ENCODE data around the gene UPF1.
"Not testable (repeated sequence)": the region's sequence is repeated elsewhere in the genome, so short reads cannot be mapped to it uniquely, and the experiment has no call there.

Gene UPF1

DNA sequence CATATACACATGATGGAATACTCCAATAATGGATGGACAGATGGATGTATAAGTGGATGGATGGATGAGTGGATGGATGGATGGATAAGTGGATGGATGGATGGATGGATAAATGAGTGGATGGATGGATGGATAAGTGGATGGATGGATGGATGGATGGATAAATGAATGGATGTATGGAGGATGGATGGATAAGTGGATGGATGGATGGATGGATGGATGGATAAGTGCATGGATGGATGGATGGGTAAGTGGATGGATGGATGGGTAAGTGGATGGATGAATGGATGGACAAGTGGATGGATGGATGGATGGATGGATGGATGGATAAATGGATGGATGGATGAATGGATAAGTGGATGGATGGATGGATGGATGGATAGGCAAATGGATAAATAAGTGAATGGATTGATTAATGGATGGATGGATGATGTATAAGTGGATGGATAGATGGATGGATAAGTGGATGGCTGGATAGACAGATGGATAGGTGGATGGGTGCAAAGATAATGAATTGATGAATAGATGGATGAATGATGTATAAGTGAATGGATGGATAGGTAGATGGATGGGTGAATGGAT lies 32.3 kb upstream of the UPF1 start:
- DNase-seq = no peak

- DNase-seq = no peak
These were observed 31.7 kb upstream of the UPF1 start for GRCh38 chr19:18800079-18800478.

- DNase-seq = no peak
These were observed 31.1 kb upstream of the UPF1 start for GRCh38 chr19:18800636-18801035.

DNA sequence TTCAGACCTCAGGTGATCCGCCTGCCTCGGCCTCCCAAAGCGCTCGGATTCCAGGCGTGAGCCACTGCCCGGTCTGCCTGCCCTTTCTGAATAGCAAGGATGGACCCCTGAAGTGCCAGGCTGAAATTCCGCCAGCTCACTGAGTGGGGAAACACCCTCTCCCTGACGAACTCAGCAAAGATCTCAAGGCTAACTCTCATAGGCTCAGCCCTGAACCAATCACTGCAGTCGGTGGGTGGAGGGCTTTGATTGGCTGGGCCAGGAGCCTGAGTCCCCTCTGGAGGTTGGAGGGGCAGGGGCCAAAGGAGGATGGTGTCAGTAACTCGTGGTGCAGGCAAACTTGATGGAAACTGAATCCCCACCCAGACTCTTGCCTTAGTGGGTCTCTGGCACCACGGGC lies 29.4 kb upstream of the UPF1 start:
- DNase-seq = no peak

- DNase-seq = no peak
These were observed 28.1 kb upstream of the UPF1 start for GRCh38 chr19:18803550-18804138.

DNA sequence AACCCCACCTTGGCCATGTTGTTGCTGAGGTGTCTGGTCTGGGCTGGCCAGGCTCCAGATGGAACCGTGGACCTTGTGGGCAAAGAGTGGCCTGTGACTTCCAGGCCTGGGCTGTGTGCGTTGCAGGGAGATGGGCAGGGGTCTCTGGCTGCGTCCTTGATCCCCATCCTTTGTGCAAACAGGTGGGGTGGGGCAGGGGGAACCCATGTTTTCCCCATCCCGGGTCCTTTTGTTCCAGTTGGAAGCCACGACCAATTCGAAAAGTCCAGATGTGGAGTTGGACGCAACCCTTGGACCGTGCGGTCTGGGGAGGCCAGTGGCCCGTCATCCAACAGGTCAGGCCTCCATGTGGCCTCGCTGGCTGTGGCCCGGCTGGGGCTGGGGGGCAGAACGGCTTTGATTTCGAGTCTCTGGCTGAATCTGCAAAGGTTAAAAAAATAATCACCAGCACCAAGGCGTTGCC lies 27.6 kb upstream of the UPF1 start:
- DNase-seq = no peak

DNA sequence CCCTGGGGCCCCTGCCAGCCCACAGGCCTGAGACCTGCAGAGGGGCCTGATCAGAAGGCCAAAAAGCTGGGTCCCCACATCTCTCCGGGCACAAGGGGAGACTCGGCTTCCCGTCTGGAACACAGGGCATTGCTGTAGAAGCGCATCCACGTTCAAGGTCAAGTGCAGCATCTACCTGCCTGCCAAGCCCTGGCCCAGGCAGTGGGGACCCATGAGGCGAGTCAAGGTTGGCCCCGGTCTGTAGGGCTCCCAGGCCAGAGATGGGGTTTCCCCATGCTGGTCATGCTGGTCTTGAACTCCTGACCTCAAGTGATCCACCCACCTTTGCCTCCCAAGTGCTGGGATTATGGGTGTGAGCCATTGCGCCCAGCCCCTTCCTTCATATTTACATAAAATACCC lies 27.1 kb upstream of the UPF1 start:
- no peak for DNase-seq

- DNase-seq = no peak
These were observed 23.9 kb upstream of the UPF1 start for GRCh38 chr19:18807861-18808331.

GRCh38 chr19:18809149-18809868 lies 22.4 kb upstream of the UPF1 start:
- no peak for DNase-seq

GRCh38 chr19:18811638-18812037 lies 20.1 kb upstream of the UPF1 start:
- not testable (repeated sequence) for DNase-seq

DNA sequence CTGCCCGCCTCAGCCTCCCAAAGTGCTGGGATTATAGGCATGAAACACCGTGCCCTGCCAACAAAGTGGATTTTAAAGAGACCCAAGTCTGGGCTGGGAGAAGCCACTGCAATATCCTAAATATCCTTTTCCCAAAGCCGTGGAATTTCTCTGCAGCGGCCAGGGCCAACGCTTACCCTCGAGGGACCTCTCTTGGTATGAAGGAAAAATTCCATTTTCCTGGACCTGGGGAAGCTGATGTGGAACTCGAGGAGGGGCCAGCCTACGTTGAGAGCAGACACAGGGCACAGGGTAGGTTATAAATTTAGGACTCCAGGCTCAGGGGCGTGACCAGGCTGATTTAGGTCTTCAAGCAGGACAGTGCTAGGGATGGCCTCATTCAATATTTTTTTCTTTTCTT lies 17.7 kb upstream of the UPF1 start:
- DNase-seq = no peak

DNA sequence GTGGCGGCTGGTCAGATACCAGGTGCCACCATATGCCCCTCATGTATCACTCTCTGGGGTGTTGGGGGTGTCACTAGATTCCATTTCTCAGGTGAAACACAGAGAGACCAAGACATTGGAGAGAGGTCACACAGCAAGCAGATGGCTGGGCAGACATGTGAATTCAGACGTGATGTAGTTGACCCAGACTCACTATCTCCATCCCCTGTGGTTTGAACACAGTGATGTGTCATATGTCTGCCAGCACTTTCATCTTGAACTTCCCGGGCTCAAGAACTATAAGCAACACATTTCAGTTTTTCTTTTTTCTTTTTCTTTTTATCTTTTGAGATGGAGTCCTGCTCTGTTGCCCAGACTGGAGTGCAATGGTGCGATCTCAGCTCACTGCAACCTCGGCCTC lies 16.1 kb upstream of the UPF1 start:
- DNase-seq = no peak

DNA sequence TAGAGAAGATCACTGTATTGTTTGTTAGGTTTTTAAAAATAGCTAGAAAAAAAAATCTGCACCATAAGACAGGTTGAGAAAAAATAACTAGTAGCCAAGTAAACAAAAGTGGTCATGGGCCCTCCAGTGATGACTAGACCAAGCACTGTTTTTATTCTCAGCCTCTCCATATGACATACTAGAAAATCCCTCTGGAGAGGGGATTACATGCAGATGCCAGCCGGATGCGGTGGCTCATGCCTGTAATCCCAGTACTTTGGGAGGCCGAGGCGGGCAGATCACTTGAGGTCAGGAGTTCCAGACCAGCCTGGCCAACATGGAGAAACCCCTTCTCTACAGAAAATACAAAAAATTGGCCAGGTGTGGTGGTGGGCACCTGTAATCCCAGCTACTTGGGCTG lies 15.1 kb upstream of the UPF1 start:
- not testable (repeated sequence) for DNase-seq

- no peak for DNase-seq
These were observed 14.2 kb upstream of the UPF1 start for GRCh38 chr19:18817574-18817973.

- DNase-seq = no peak
These were observed 3.0 kb upstream of the UPF1 start for GRCh38 chr19:18828786-18829185.

- DNase-seq = no peak
These were observed 1.3 kb upstream of the UPF1 start for GRCh38 chr19:18830488-18830887.

- DNase-seq = peak; percentile 63
These were observed 764 bp downstream of the UPF1 start for GRCh38 chr19:18832306-18833140.

DNA sequence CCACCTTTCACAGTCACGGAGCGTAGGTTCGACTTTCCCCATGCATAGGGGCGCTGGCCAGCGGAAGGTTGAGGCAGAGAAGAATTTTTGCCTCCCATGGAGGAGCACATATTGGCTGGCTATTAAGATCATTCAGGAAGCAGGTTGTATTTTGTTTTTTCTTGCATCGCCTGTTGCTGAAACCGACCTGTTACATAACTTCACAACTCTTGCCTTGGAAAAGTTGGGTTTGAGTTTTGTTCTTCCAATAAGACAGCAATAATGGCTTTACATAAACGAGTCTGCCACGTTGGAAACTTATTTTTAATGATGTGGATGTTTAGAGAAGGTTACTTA lies 1.4 kb downstream of the UPF1 start:
- DNase-seq = peak; percentile 8

- DNase-seq = no peak
These were observed 2.3 kb downstream of the UPF1 start for GRCh38 chr19:18833849-18834643.

- no peak for DNase-seq
These were observed 2.9 kb downstream of the UPF1 start for GRCh38 chr19:18834644-18834984.

DNA sequence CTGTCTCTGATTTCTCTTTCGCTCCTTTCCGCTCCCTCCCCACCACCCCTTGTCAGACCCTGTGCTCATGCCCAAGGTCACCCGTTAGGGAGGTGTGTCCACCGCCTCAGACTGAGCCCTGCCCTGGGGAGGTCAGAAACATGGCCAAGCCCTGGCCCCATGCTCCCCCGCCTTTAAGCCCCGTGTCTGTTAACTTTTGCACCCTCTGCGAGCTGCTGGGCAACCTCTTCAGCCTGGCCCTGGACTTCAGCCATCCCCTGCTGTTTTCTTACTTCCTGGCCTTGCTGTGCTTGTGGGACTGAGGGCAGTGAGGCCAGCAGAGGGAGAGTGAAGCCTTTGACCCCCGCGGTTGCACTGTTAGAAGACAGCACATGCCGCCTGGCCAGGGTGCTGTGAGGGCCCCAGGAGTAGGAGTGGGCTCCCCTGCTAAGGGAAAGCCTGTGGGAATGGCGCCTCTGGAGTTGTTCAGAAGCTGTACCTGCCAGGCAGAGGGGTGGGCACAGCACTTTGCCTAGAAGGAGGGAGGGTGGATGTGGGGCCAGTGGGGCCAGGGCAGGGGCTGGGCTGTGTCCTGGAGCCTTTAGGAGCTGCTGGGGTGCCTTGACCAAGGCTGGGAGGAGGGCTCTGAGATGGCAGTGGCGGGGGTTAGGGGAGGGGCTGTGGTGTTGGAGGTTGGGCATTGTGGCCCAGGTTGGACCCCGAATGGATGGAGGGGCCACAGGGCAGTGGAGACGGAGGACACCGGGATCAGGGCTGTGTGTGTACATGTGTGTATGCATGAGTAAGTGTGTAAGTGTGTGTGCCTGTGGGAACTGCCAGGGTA lies 7.9 kb downstream of the UPF1 start:
- DNase-seq = no peak

All from hematopoietic multipotent progenitor cell treated with erythropoietin and hydrocortisone succinate and interleukin-3 and kit ligand, for 8 days (in vitro differentiated cells).